Astrocyte (in vitro differentiated cells and primary cell): ENCODE results near the gene EHD1. TPM values are rescaled to one million over a fixed set of nuclear protein-coding genes. Genes with fewer than 3 reads are reported as not detected.

ENCODE experiments used
- DNase-seq: peaks from one replicate; pipeline ENCODE4 v3.0.0-alpha.2; 2010; ENCODE audit warnings: low read depth
- FAIRE-seq: peaks from 2 replicates; lab custom pipeline; 2011; peaks lifted over from hg19 to GRCh38; lab: Jason Lieb, UNC
- H2AFZ ChIP-seq: 2 replicates; pipeline ENCODE4 v1.6.0; 2012; ENCODE audit warnings: low read depth, low read length, inconsistent platforms
- H3K27ac ChIP-seq: 2 replicates; pipeline ENCODE4 v1.5.1; 2011; ENCODE audit warnings: low read depth, low read length, inconsistent platforms
- H3K27me3 ChIP-seq: 2 replicates; pipeline ENCODE4 v1.6.0; 2011; ENCODE audit warnings: low read length, inconsistent platforms; ENCODE audit not compliant: insufficient read depth
- H3K36me3 ChIP-seq: 2 replicates; pipeline ENCODE4 v1.5.1; 2011; ENCODE audit warnings: low read length, inconsistent platforms; ENCODE audit not compliant: insufficient read depth
- H3K4me1 ChIP-seq: 2 replicates; pipeline ENCODE4 v1.5.1; 2011; ENCODE audit warnings: low read length, inconsistent platforms; ENCODE audit not compliant: insufficient read depth
- H3K4me2 ChIP-seq: 2 replicates; pipeline ENCODE4 v1.6.0; 2012; ENCODE audit warnings: low read length, inconsistent platforms
- H3K4me3 ChIP-seq: 2 replicates; pipeline ENCODE4 v1.5.1; 2011; ENCODE audit warnings: low read depth, mild to moderate bottlenecking, low read length, inconsistent platforms; ENCODE audit not compliant: insufficient read depth
- H3K79me2 ChIP-seq: 2 replicates; pipeline ENCODE4 v1.6.0; 2012; ENCODE audit warnings: mild to moderate bottlenecking, low read length, inconsistent platforms; ENCODE audit not compliant: insufficient read depth
- H3K9ac ChIP-seq: 2 replicates; pipeline ENCODE4 v1.6.0; 2012; ENCODE audit warnings: mild to moderate bottlenecking, low read length, inconsistent platforms
- H3K9me3 ChIP-seq: 2 replicates; pipeline ENCODE4 v1.5.1; 2012; ENCODE audit warnings: low read depth, mild to moderate bottlenecking, low read length, inconsistent platforms; ENCODE audit not compliant: insufficient read depth
- H4K20me1 ChIP-seq: 2 replicates; pipeline ENCODE4 v1.6.0; 2012; ENCODE audit warnings: low read length, inconsistent platforms; ENCODE audit not compliant: insufficient read depth
- H3K27ac Mint-ChIP-seq: one replicate; pipeline ENCODE4 v1.8.0; 2021; ENCODE audit warnings: mild to moderate bottlenecking, mixed read lengths; ENCODE audit not compliant: unreplicated experiment
- H3K27me3 Mint-ChIP-seq: one replicate; pipeline ENCODE4 v1.8.0; 2021; ENCODE audit warnings: low read depth, mixed read lengths; ENCODE audit not compliant: unreplicated experiment
- H3K36me3 Mint-ChIP-seq: one replicate; pipeline ENCODE4 v1.8.0; 2021; ENCODE audit warnings: low read depth, mixed read lengths; ENCODE audit not compliant: unreplicated experiment
- H3K4me1 Mint-ChIP-seq: one replicate; pipeline ENCODE4 v1.8.0; 2021; ENCODE audit warnings: low read depth, mixed read lengths; ENCODE audit not compliant: unreplicated experiment
- H3K4me3 Mint-ChIP-seq: one replicate; pipeline ENCODE4 v1.8.0; 2021; ENCODE audit warnings: mild to moderate bottlenecking, moderate library complexity, mixed read lengths; ENCODE audit not compliant: unreplicated experiment
- H3K9me3 Mint-ChIP-seq: one replicate; pipeline ENCODE4 v1.8.0; 2021; ENCODE audit warnings: mild to moderate bottlenecking, mixed read lengths; ENCODE audit not compliant: unreplicated experiment
- EZH2 ChIP-seq: IDR thresholded peaks from 2 replicates; pipeline ENCODE4 v1.6.1; 2012; ENCODE audit warnings: mild to moderate bottlenecking, low read length, inconsistent platforms; ENCODE audit not compliant: insufficient read depth
- total RNA-seq: library from RNA; stranded (reverse); gene quantifications from 2 replicates; pipeline ENCODE4 v1.2.1, GENCODE V29; 2021
- TF ChIP-seq, protein P1 (sequence below): IDR thresholded peaks from 2 replicates; pipeline ENCODE4 v1.5.1; 2011; ENCODE audit warnings: low read depth, mild to moderate bottlenecking, inconsistent platforms, low read length, moderate library complexity; ENCODE audit not compliant: insufficient read depth

The EHD1 gene
- total RNA-seq, 1 donor from 2014 or later, result 201 TPM

DNA sequence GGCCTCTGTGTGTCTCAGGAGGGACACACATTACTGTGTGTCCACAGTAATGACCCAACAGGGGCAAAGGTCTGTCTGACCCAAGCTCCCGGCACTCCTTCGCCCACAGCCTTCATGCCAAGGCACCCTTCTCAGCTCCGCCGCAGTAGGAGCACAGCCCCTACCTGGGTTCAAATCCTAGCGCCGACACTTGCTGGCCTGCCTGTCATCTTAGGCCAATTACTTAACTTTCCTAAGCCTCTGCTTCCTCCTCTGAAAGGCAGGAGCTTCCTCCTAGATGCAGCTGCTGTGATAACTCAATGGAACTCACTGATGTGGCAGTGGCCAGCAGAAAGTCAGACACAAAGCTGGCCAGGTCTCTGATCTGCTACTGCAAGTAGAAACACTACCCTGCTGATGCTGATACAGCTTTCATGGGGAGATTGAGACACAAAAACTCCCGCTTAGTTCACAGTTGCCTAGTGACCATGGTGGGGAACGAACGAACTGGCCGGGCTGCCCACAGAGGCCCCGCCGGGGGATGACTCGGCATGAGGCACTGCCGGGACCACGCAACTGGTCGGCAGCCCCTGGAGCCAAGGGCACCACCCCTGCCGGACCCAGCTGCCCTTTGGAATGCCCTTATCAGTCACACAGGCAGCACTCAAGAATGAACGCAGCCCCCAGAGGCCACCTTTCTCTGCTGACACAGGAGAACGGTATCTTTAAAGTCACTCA lies 8.1 kb downstream of the EHD1 start:
- no peak for FAIRE-seq
- no peak overlapping the region for H2AFZ ChIP-seq
- H3K4me3 ChIP-seq, result no peak overlapping the region
- peaks cover 2% of the 10 kb centered on the region for H3K9me3 Mint-ChIP-seq
- H3K36me3 Mint-ChIP-seq, result peaks cover 18% of the 10 kb centered on the region
- peaks cover 83% of the 10 kb centered on the region for H3K79me2 ChIP-seq
- peak overlapping the region; percentile 80 for H3K27ac Mint-ChIP-seq
- H3K9ac ChIP-seq, result peak overlapping the region; percentile 65
- H3K36me3 ChIP-seq, result peaks cover 15% of the 10 kb centered on the region
- peaks cover 61% of the 10 kb centered on the region for H3K4me1 ChIP-seq
- H3K4me3 Mint-ChIP-seq, result peak overlapping the region; percentile 40
- no peaks in the 10 kb centered on the region for H3K9me3 ChIP-seq
- peaks cover 83% of the 10 kb centered on the region for H4K20me1 ChIP-seq
- no peaks in the 10 kb centered on the region for H3K27me3 ChIP-seq
- peak; percentile 75 for DNase-seq
- peak overlapping the region; percentile 87 for H3K27ac ChIP-seq
- H3K4me2 ChIP-seq, result peak overlapping the region; percentile 79
- H3K27me3 Mint-ChIP-seq, result no peaks in the 10 kb centered on the region
- H3K4me1 Mint-ChIP-seq, result peaks cover 53% of the 10 kb centered on the region
- TF ChIP-seq, protein P1, sequence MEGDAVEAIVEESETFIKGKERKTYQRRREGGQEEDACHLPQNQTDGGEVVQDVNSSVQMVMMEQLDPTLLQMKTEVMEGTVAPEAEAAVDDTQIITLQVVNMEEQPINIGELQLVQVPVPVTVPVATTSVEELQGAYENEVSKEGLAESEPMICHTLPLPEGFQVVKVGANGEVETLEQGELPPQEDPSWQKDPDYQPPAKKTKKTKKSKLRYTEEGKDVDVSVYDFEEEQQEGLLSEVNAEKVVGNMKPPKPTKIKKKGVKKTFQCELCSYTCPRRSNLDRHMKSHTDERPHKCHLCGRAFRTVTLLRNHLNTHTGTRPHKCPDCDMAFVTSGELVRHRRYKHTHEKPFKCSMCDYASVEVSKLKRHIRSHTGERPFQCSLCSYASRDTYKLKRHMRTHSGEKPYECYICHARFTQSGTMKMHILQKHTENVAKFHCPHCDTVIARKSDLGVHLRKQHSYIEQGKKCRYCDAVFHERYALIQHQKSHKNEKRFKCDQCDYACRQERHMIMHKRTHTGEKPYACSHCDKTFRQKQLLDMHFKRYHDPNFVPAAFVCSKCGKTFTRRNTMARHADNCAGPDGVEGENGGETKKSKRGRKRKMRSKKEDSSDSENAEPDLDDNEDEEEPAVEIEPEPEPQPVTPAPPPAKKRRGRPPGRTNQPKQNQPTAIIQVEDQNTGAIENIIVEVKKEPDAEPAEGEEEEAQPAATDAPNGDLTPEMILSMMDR, result no peak
- no peak for TF ChIP-seq EZH2

DNA sequence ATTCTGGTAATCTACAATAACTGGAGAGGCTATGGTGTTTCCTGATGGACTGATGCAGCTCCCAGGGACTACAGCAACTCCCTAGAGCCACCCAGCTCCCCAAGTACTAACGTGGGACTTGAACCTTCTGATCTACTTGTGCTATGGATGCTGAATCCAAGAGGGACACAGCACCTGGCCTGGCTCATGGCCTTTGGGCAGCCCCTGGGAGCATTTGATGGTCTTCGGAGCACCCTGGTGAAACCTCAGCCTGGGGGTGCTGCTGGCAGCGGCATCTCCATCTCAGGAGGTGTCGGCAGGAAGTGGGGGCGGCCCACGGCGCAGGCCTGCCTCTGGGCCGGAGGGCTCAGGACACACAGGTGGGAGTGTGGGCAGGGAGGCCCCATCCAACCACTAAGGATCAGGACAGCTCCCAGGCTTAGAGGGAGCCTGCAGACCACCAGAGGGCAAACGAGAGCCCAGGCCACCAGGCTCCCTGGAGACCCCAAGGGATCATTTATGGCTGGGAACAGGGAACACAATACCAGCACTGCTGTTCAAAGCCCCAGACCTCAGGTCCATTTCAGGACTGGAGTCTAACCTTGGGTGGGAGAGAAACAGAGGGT lies 8.7 kb downstream of the EHD1 start:
- peaks cover 64% of the 10 kb centered on the region for H3K4me1 ChIP-seq
- no peak for FAIRE-seq

More for the DNA sequence above, 8.7 kb downstream of the EHD1 start:
- Mint-ChIP-seq H3K36me3 (peaks cover 15% of the 10 kb centered on the region), H3K27me3 (no peaks in the 10 kb centered on the region), H3K9me3 (peaks cover 2% of the 10 kb centered on the region), H3K27ac (peak overlapping the region; percentile 47), H3K4me1 (peaks cover 50% of the 10 kb centered on the region), H3K4me3 (peak overlapping the region; percentile 34)
- H3K79me2 ChIP-seq, result peaks cover 83% of the 10 kb centered on the region
- H3K4me2 ChIP-seq, result peak overlapping the region; percentile 79
- peak overlapping the region; percentile 87 for H3K27ac ChIP-seq
- H2AFZ ChIP-seq, result no peak overlapping the region
- H4K20me1 ChIP-seq, result peaks cover 83% of the 10 kb centered on the region
- no peaks in the 10 kb centered on the region for H3K9me3 ChIP-seq
- peak overlapping the region; percentile 65 for H3K9ac ChIP-seq
- H3K4me3 ChIP-seq, result no peak overlapping the region
- no peak for DNase-seq
- H3K36me3 ChIP-seq, result peaks cover 15% of the 10 kb centered on the region
- no peaks in the 10 kb centered on the region for H3K27me3 ChIP-seq
- TF ChIP-seq EZH2, result no peak
- TF ChIP-seq, protein P1, result peak; percentile 6
